Loucy (cell line): ENCODE measurements around the gene HSCB.

Experiments
- CTCF ChIP-seq: fragments of 200-600 bp; sonication (generic); conservative IDR thresholded peaks from 2 replicates; pipeline ENCODE4 v1.5.1; 2014; ENCODE audit warnings: mild to moderate bottlenecking, antibody characterized with exemption, low read length
- EZH2phosphoT487 ChIP-seq: fragments of 200-600 bp; IDR thresholded peaks from 2 replicates; pipeline ENCODE4 v1.6.1; 2018; ENCODE audit warnings: antibody characterized with exemption, mild to moderate bottlenecking, moderate library complexity, borderline replicate concordance

GRCh38 chr22:28768701-28769393, 27.0 kb downstream of the HSCB start:
- TF ChIP-seq CTCF, result no peak
- TF ChIP-seq EZH2phosphoT487, result no peak
